Upper lobe of left lung (tissue), 6 donors: ENCODE measurements around the gene SLC23A3. TPM values are rescaled to one million over a fixed set of nuclear protein-coding genes. Genes with fewer than 3 reads are reported as not detected.

Experiments used
- ATAC-seq, 2 donors: fragments of 200-7000 bp; cut with Tn5 transposase; one replicate each; pipeline ENCODE4 v1.9.1; 2022; ENCODE audit warnings: mild to moderate bottlenecking in 2 of 2, moderate library complexity in 2 of 2; ENCODE audit not compliant: low FRiP score in 2 of 2
- DNase-seq, 2 donors: peaks; one replicate each; pipeline ENCODE4 v3.0.0-alpha.2; 2019 to 2020
- H3K27ac ChIP-seq, 4 donors: fragments of 200-600 bp; sonication (generic); one replicate each; pipeline ENCODE4 v1.5.1; 2016 to 2019
- H3K27me3 ChIP-seq, 4 donors: fragments of 200-600 bp; sonication (generic); one replicate each; pipeline ENCODE4 v1.5.1; 2017 to 2019
- H3K36me3 ChIP-seq, 4 donors: fragments of 200-600 bp; sonication (generic); one replicate each; pipeline ENCODE4 v1.5.1; 2016 to 2019
- H3K4me1 ChIP-seq, 4 donors: fragments of 200-600 bp; sonication (generic); one replicate each; pipeline ENCODE4 v1.5.1; 2018 to 2019
- H3K4me3 ChIP-seq, 4 donors: fragments of 200-600 bp; sonication (generic); one replicate each; pipeline ENCODE4 v1.5.1; 2017 to 2019; ENCODE audit warnings: mild to moderate bottlenecking in 2 of 4, moderate library complexity in 1 of 4
- H3K9me3 ChIP-seq, 4 donors: fragments of 200-600 bp; sonication (generic); one replicate each; pipeline ENCODE4 v1.5.1; 2018 to 2019
- CTCF ChIP-seq, 6 experiments: fragments of 450-650 bp in 4 of 6; fragments of 200-600 bp in 2 of 6; sonication (generic) in 2 of 6; IDR thresholded peaks; one replicate each; pipeline ENCODE4 v1.5.1; 2016 to 2019; ENCODE audit warnings: antibody characterized with exemption in 6 of 6
- EP300 ChIP-seq, 4 donors: sonication (generic); formaldehyde crosslinking; IDR thresholded peaks; one replicate each; pipeline ENCODE4 v1.5.1; 2017; ENCODE audit warnings: antibody characterized with exemption in 4 of 4, control low read depth in 2 of 4
- POLR2A ChIP-seq, 4 donors: fragments of 450-650 bp; IDR thresholded peaks; one replicate each; pipeline ENCODE4 v1.5.1; 2016 to 2017; ENCODE audit warnings: antibody characterized with exemption in 4 of 4, mild to moderate bottlenecking in 2 of 4
- POLR2AphosphoS5 ChIP-seq, 2 donors: sonication (generic); formaldehyde crosslinking; IDR thresholded peaks; one replicate each; pipeline ENCODE4 v1.5.1; 2017; ENCODE audit warnings: antibody characterized with exemption in 2 of 2
- WGBS, 2 donors: methylation state at CpG; one replicate each; pipeline ENCODE4 v1.1.5; 2017 to 2018; 5-methylcytosine and 5-hydroxymethylcytosine counted together
- total RNA-seq, 6 donors: library from RNA; depleted of rRNA in 4 of 6; stranded (reverse); fragments of >200 nt in 4 of 6; gene quantifications; one replicate each; pipeline versions ENCODE4 v1.1.0 to v1.2.1, GENCODE V29; 2016 to 2021
- donor health status: DM: no; HTN: no; CAD: no; lungs with moderate emphysema.
- donor health status: DM: no; HTN: yes; CAD: no; lungs with severe emphysema.

SLC23A3 gene
- total RNA-seq, 6 donors from 2014 or later, result 0.33 to 6.3 (median 2.6) TPM

- Histone ChIP-seq H3K4me3 (no peak overlapping the region), H3K36me3 (peaks cover 4 to 25% (median 20%) of the 10 kb centered on the region in 4 donors), H3K9me3 (no peaks in the 10 kb centered on the region), H3K4me1 (peaks cover 0 to 12% (median 8%) of the 10 kb centered on the region in 4 donors), H3K27ac (no peak overlapping the region), H3K27me3 (no peaks in the 10 kb centered on the region)
- TF ChIP-seq POLR2A (IDR thresholded peaks at IDR 0.05), result no peak
- TF ChIP-seq CTCF (IDR thresholded peaks at IDR 0.05), result no peak
- TF ChIP-seq EP300 (IDR thresholded peaks at IDR 0.05), result no peak
- no peak for TF ChIP-seq POLR2AphosphoS5 (IDR thresholded peaks at IDR 0.05)
- peak in 1 of 2 donors; percentile 16 for DNase-seq
- no peak for ATAC-seq
Observed at GRCh38 chr2:219168932-219169331, 897 bp downstream of the SLC23A3 start.

GRCh38 chr2:219168526-219168925 lies 1.3 kb downstream of the SLC23A3 start:
- no peak for TF ChIP-seq POLR2A (IDR thresholded peaks at IDR 0.05)
- no peak for TF ChIP-seq POLR2AphosphoS5 (IDR thresholded peaks at IDR 0.05)
- no peak for TF ChIP-seq EP300 (IDR thresholded peaks at IDR 0.05)
- TF ChIP-seq CTCF (IDR thresholded peaks at IDR 0.05), result no peak
- DNase-seq, result no peak

GRCh38 chr2:219167997-219168396 lies 1.8 kb downstream of the SLC23A3 start:
- no peak for ATAC-seq
- Histone ChIP-seq H3K36me3 (peaks cover 0 to 16% (median 11%) of the 10 kb centered on the region in 4 donors), H3K4me3 (no peak overlapping the region), H3K9me3 (no peaks in the 10 kb centered on the region), H3K27me3 (no peaks in the 10 kb centered on the region), H3K4me1 (peaks cover 0 to 9% (median 8%) of the 10 kb centered on the region in 4 donors), H3K27ac (no peak overlapping the region)
- DNase-seq, result no peak
- WGBS, 2 donors, result 76 to 82% methylated on average over 5 of the region's 5 CpGs
- TF ChIP-seq CTCF (IDR thresholded peaks at IDR 0.05) (no peak), POLR2A (IDR thresholded peaks at IDR 0.05) (no peak), POLR2AphosphoS5 (IDR thresholded peaks at IDR 0.05) (no peak), EP300 (IDR thresholded peaks at IDR 0.05) (no peak)

More at GRCh38 chr2:219168526-219168925, 1.3 kb downstream of the SLC23A3 start:
- H3K27ac ChIP-seq, result no peak overlapping the region
- H3K27me3 ChIP-seq, result no peaks in the 10 kb centered on the region
- no peak overlapping the region for H3K4me3 ChIP-seq
- H3K36me3 ChIP-seq, result peaks cover 0 to 21% (median 16%) of the 10 kb centered on the region in 4 donors
- 38 to 53% methylated on average over 5 to 6 of the region's 6 CpGs for WGBS, 2 donors
- ATAC-seq, result no peak
- no peaks in the 10 kb centered on the region for H3K9me3 ChIP-seq
- H3K4me1 ChIP-seq, result peaks cover 0 to 9% (median 8%) of the 10 kb centered on the region in 4 donors

- WGBS, 2 donors, result 88 to 91% methylated on average over 8 to 10 of the region's 10 CpGs
- DNase-seq (no peak), ATAC-seq (no peak)
- Histone ChIP-seq H3K4me1 (peaks cover 5 to 6% (median 5%) of the 10 kb centered on the region in 4 donors), H3K4me3 (no peak overlapping the region), H3K9me3 (no peaks in the 10 kb centered on the region), H3K27me3 (no peaks in the 10 kb centered on the region), H3K27ac (no peak overlapping the region), H3K36me3 (no peaks in the 10 kb centered on the region)
- TF ChIP-seq POLR2AphosphoS5 (IDR thresholded peaks at IDR 0.05) (no peak), POLR2A (IDR thresholded peaks at IDR 0.05) (no peak), CTCF (IDR thresholded peaks at IDR 0.05) (no peak), EP300 (IDR thresholded peaks at IDR 0.05) (no peak)
Observed at GRCh38 chr2:219165058-219165911, 4.5 kb downstream of the SLC23A3 start.
